ENCODE results near the gene SLC4A1AP. TPM values are rescaled to one million over a fixed set of nuclear protein-coding genes. Genes with fewer than 3 reads are reported as not detected.

SLC4A1AP gene
- total RNA-seq, 6 experiments from 2014 or later = 6.5 to 12.7 (median 8.5) TPM

DNA sequence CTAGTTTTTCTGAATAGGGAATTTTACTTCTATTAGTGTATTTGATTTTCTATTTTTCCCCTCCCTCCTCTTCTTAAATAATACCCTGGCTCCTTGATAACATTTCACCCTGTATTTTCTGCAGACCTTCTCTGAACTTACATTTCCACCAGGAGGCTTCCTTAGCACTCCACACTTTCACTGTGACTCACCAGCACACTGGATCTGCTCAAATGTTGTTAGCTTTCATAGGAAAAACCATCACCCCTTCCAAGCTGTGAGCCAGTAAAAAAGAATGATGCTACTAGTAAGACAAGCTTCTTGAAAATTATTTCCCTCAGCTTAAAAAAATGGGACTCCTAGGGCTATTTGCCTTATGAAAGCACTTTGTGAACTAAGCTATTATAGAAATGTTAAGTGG lies 16.4 kb upstream of the SLC4A1AP start:
- Histone ChIP-seq H3K4me1 (no peaks in the 10 kb centered on the region), H3K36me3 (peaks cover 0 to 69% (median 26%) of the 10 kb centered on the region in 4 donors), H3K4me3 (no peak overlapping the region), H3K9me3 (no peaks in the 10 kb centered on the region), H3K27me3 (no peaks in the 10 kb centered on the region), H3K27ac (no peak overlapping the region)
- no peak for ATAC-seq
- no peak for DNase-seq
- intact Hi-C loops (cut with DNase I) = no loop called here
- TF ChIP-seq POLR2A (IDR thresholded peaks at IDR 0.05) (no peak), CTCF (IDR thresholded peaks at IDR 0.05) (no peak)

GRCh38 chr2:27647737-27648136 lies 16.0 kb upstream of the SLC4A1AP start:
- WGBS (ENCODE audit: insufficient coverage, low coverage, low lambda C conversion rate, missing lambda C conversion rate) = 80% methylated on average over 1 of the region's 4 CpGs
- Histone ChIP-seq H3K27me3 (no peaks in the 10 kb centered on the region), H3K27ac (no peak overlapping the region), H3K9me3 (no peaks in the 10 kb centered on the region), H3K4me3 (no peak overlapping the region), H3K4me1 (no peaks in the 10 kb centered on the region), H3K36me3 (peaks cover 0 to 71% (median 26%) of the 10 kb centered on the region in 4 donors)
- ATAC-seq (no peak), DNase-seq (no peak)
- no peak for TF ChIP-seq CTCF (IDR thresholded peaks at IDR 0.05)
- no peak for TF ChIP-seq POLR2A (IDR thresholded peaks at IDR 0.05)
- intact Hi-C loops (cut with DNase I) = no loop called here

DNA sequence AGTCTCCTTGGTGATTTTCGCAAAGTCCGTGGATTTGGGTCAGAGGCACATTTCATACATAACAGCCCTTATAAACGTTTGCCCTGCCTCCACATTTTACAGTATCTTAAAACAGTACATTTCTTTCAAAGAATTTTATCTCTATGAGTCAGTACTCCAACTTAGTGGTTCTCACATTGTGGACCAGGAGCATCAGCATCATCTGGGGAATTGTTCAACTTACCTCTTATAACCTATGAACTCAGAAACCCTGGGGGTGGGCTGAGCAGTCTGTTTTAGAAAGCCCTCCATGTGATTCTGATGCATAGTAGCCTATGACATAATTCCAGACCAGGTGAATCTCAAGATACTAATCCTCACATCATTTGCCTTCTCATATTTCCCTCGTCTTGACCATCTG lies 12.6 kb upstream of the SLC4A1AP start:
- no peaks in the 10 kb centered on the region for H3K27me3 ChIP-seq
- H3K36me3 ChIP-seq = peaks cover 0 to 78% (median 36%) of the 10 kb centered on the region in 4 donors
- WGBS (ENCODE audit: insufficient coverage, low coverage, low lambda C conversion rate, missing lambda C conversion rate) = 70% methylated on average over 4 of the region's 4 CpGs
- intact Hi-C loops (cut with DNase I) = no loop called here
- no peak overlapping the region for H3K27ac ChIP-seq
- no peak for ATAC-seq
- no peak for TF ChIP-seq POLR2A (IDR thresholded peaks at IDR 0.05)
- TF ChIP-seq CTCF (IDR thresholded peaks at IDR 0.05) = no peak
- H3K4me1 ChIP-seq = no peaks in the 10 kb centered on the region
- H3K4me3 ChIP-seq = no peak overlapping the region
- H3K9me3 ChIP-seq = no peaks in the 10 kb centered on the region
- no peak for DNase-seq

DNA sequence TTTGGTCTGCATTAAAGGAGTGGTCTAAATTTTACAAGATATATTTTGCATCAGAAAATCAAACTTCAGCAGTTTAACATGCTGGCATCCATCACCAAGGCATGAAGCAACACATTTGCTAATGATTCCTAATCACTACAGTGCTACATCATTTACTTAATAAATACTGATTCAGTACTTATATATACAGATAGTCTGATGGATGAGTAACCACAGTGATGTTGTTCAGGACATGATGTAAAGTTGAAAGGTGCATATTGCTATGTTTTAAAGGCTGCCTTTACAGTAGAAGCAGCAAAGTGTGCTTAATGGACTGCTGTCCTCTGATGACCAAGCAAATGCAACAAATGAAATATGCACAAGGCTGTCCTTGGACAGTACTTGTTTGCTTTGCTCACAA lies 11.3 kb upstream of the SLC4A1AP start:
- no peak overlapping the region for H3K4me3 ChIP-seq
- intact Hi-C loops (cut with DNase I) = no loop called here
- no peak overlapping the region for H3K27ac ChIP-seq
- H3K27me3 ChIP-seq = no peaks in the 10 kb centered on the region
- DNase-seq = no peak
- H3K4me1 ChIP-seq = no peaks in the 10 kb centered on the region
- TF ChIP-seq CTCF (IDR thresholded peaks at IDR 0.05) (no peak), POLR2A (IDR thresholded peaks at IDR 0.05) (no peak)
- H3K36me3 ChIP-seq = peaks cover 0 to 84% (median 38%) of the 10 kb centered on the region in 4 donors
- no peak for ATAC-seq
- H3K9me3 ChIP-seq = no peaks in the 10 kb centered on the region

DNA sequence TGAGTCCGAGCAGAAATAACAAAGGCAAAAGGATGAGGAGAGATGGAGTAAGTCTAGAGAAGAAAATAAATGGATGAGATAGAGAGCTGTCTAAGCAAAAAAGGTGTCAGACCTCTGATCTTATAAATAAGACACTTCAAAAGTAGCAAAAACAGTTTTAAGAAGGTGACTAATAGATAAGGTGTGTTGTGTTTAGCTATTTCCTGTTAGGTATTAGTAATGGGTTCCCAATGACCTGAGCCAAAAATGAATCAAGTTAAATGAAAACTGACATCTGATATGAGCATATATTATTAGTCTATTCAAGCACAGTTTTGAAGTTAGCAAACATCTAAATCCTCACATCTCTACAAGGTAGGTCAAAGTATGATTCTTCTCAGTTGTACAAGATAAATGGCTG lies 10.9 kb upstream of the SLC4A1AP start:
- no peaks in the 10 kb centered on the region for H3K4me1 ChIP-seq
- WGBS (ENCODE audit: insufficient coverage, low coverage, low lambda C conversion rate, missing lambda C conversion rate) = 100% methylated on average over 1 of the region's 1 CpG
- ATAC-seq (no peak), DNase-seq (no peak)
- TF ChIP-seq CTCF (IDR thresholded peaks at IDR 0.05) = no peak
- no peaks in the 10 kb centered on the region for H3K9me3 ChIP-seq
- intact Hi-C loops (cut with DNase I) = no loop called here
- peaks cover 0 to 81% (median 36%) of the 10 kb centered on the region in 4 donors for H3K36me3 ChIP-seq
- H3K27me3 ChIP-seq = no peaks in the 10 kb centered on the region
- H3K27ac ChIP-seq = no peak overlapping the region
- H3K4me3 ChIP-seq = no peak overlapping the region

All from right lobe of liver (tissue), 6 donors.